Esophagus squamous epithelium (tissue), 4 donors: ENCODE measurements around the gene CD82.
"Not testable (repeated sequence)": the region's sequence is repeated elsewhere in the genome, so short reads cannot be mapped to it uniquely, and the experiment has no call there.

Experiments
- POLR2A ChIP-seq, 4 donors: fragments of 450-650 bp; IDR thresholded peaks; one replicate each; pipeline ENCODE4 v1.6.1; 2017; ENCODE audit warnings: antibody characterized with exemption in 4 of 4, mild to moderate bottlenecking in 4 of 4, moderate library complexity in 3 of 4
- TF ChIP-seq, protein P1 (sequence below), 6 experiments: fragments of 450-650 bp in 4 of 6; fragments of 200-600 bp in 2 of 6; sonication (generic) in 2 of 6; IDR thresholded peaks; one replicate each; pipeline ENCODE4 v1.5.1; 2016 to 2019; ENCODE audit warnings: antibody characterized with exemption in 6 of 6, mild to moderate bottlenecking in 4 of 6, moderate library complexity in 4 of 6

DNA sequence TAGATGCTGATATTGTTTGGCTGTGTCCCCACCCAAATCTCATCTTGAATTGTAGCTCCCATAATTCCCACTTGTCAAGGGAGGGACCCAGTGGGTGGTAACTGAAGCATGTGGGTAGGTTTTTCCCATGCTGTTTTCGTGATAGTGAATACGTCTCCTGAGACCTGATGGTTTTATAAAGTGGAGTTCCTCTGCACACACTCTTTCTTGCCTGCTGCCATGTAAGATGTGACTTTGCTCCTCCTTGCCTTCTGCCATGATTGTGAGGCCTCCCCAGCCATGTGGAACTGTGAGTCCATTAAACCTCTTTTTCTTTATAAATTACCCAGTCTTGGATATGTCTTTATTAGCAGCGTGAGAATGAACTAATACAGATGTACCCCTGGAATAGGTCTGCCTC lies 95.1 kb downstream of the CD82 start:
- TF ChIP-seq POLR2A (IDR thresholded peaks at IDR 0.05), result not testable (repeated sequence)
- TF ChIP-seq, protein P1, sequence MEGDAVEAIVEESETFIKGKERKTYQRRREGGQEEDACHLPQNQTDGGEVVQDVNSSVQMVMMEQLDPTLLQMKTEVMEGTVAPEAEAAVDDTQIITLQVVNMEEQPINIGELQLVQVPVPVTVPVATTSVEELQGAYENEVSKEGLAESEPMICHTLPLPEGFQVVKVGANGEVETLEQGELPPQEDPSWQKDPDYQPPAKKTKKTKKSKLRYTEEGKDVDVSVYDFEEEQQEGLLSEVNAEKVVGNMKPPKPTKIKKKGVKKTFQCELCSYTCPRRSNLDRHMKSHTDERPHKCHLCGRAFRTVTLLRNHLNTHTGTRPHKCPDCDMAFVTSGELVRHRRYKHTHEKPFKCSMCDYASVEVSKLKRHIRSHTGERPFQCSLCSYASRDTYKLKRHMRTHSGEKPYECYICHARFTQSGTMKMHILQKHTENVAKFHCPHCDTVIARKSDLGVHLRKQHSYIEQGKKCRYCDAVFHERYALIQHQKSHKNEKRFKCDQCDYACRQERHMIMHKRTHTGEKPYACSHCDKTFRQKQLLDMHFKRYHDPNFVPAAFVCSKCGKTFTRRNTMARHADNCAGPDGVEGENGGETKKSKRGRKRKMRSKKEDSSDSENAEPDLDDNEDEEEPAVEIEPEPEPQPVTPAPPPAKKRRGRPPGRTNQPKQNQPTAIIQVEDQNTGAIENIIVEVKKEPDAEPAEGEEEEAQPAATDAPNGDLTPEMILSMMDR (IDR thresholded peaks at IDR 0.05), result not testable (repeated sequence)
